Measurements from ENCODE around the gene SRPX. TPM values are rescaled to one million over a fixed set of nuclear protein-coding genes. Genes with fewer than 3 reads are reported as not detected.

SRPX gene
- total and polyA plus RNA-seq, 2 donors from 2014 or later: 6.1 to 39.2 TPM

GRCh38 chrX:38224160-38224559 lies 3.5 kb upstream of the SRPX start:
- no peak for DNase-seq
- Histone ChIP-seq H3K9me3 (ENCODE audit: control insufficient read depth in 2 of 3, insufficient read depth in 1 of 3, low read length in 3 of 3) (no peaks in the 10 kb centered on the region), H3K27me3 (ENCODE audit: control insufficient read depth, insufficient read depth, low read length) (peaks cover 2% of the 10 kb centered on the region), H3K4me3 (ENCODE audit: low read length in 3 of 3) (no peak overlapping the region), H3K4me1 (ENCODE audit: control insufficient read depth in 2 of 3, insufficient read depth in 2 of 3, low read depth in 1 of 3, low read length in 3 of 3) (no peaks in the 10 kb centered on the region), H3K27ac (ENCODE audit: low read depth in 2 of 2, low read length in 2 of 2) (no peak overlapping the region), H3K9ac (ENCODE audit: low read length in 3 of 3) (no peak overlapping the region), H3K36me3 (ENCODE audit: control insufficient read depth in 2 of 3, insufficient read depth in 3 of 3, low read length in 3 of 3) (no peaks in the 10 kb centered on the region)
- TF ChIP-seq CTCF (IDR thresholded peaks at IDR 0.05; ENCODE audit: borderline replicate concordance, extremely low read depth, insufficient read depth): no peak
- no peak for FAIRE-seq
- intact Hi-C loops (cut with DNase I): no loop called here

- intact Hi-C loops (cut with DNase I): no loop called here
- no peak for TF ChIP-seq CTCF (IDR thresholded peaks at IDR 0.05; ENCODE audit: borderline replicate concordance, extremely low read depth, insufficient read depth)
- FAIRE-seq: no peak
- no peaks in the 10 kb centered on the region for H3K36me3 ChIP-seq (ENCODE audit: control insufficient read depth in 2 of 3, insufficient read depth in 3 of 3, low read length in 3 of 3)
- no peak for DNase-seq
- H3K27ac ChIP-seq (ENCODE audit: low read depth in 2 of 2, low read length in 2 of 2): no peak overlapping the region
- no peak overlapping the region for H3K9ac ChIP-seq (ENCODE audit: low read length in 3 of 3)
- no peaks in the 10 kb centered on the region for H3K4me1 ChIP-seq (ENCODE audit: control insufficient read depth in 2 of 3, insufficient read depth in 2 of 3, low read depth in 1 of 3, low read length in 3 of 3)
- H3K4me3 ChIP-seq (ENCODE audit: low read length in 3 of 3): peak overlapping the region in 2 of 3 donors; percentile 8 to 51
- no peaks in the 10 kb centered on the region for H3K9me3 ChIP-seq (ENCODE audit: control insufficient read depth in 2 of 3, insufficient read depth in 1 of 3, low read length in 3 of 3)
- H3K27me3 ChIP-seq (ENCODE audit: control insufficient read depth, insufficient read depth, low read length): peaks cover 10% of the 10 kb centered on the region
These were observed 789 bp upstream of the SRPX start for GRCh38 chrX:38221391-38221929.

DNA sequence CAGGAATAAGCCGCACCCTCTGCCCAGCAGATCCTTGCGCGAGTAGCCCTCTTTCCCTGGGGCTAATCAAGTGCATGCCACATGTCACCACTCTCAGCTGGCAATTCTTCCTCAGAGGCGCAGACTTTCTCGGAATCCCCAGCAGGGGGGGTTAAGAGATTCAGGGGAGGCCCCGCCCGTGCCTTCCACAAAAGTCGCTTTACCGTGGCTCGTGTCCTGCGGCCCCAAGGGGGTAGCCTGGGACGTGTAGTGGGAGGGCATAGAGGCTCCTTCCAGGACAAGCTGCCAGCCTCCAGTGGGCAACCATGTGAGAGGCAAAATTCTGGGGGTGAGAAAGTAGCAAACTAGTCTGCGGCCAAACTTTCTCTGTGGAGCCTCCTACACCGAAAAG lies 652 bp downstream of the SRPX start:
- H3K4me1 ChIP-seq (ENCODE audit: control insufficient read depth in 2 of 3, insufficient read depth in 2 of 3, low read depth in 1 of 3, low read length in 3 of 3): no peaks in the 10 kb centered on the region
- FAIRE-seq (no peak), DNase-seq (peak; percentile 38 to 68 (median 54))
- no peak overlapping the region for H3K9ac ChIP-seq (ENCODE audit: low read length in 3 of 3)
- no peak overlapping the region for H3K27ac ChIP-seq (ENCODE audit: low read depth in 2 of 2, low read length in 2 of 2)
- peak overlapping the region; percentile 36 to 51 (median 40) for H3K4me3 ChIP-seq (ENCODE audit: low read length in 3 of 3)
- intact Hi-C loops (cut with DNase I): no loop called here
- H3K9me3 ChIP-seq (ENCODE audit: control insufficient read depth in 2 of 3, insufficient read depth in 1 of 3, low read length in 3 of 3): no peaks in the 10 kb centered on the region
- TF ChIP-seq CTCF (IDR thresholded peaks at IDR 0.05; ENCODE audit: borderline replicate concordance, extremely low read depth, insufficient read depth): no peak
- H3K27me3 ChIP-seq (ENCODE audit: control insufficient read depth, insufficient read depth, low read length): peaks cover 10% of the 10 kb centered on the region
- no peaks in the 10 kb centered on the region for H3K36me3 ChIP-seq (ENCODE audit: control insufficient read depth in 2 of 3, insufficient read depth in 3 of 3, low read length in 3 of 3)

GRCh38 chrX:38216642-38217041 lies 4.0 kb downstream of the SRPX start:
- DNase-seq: no peak
- Histone ChIP-seq H3K4me3 (ENCODE audit: low read length in 3 of 3) (no peak overlapping the region), H3K9ac (ENCODE audit: low read length in 3 of 3) (no peak overlapping the region), H3K27ac (ENCODE audit: low read depth in 2 of 2, low read length in 2 of 2) (no peak overlapping the region), H3K9me3 (ENCODE audit: control insufficient read depth in 2 of 3, insufficient read depth in 1 of 3, low read length in 3 of 3) (no peaks in the 10 kb centered on the region), H3K27me3 (ENCODE audit: control insufficient read depth, insufficient read depth, low read length) (peaks cover 10% of the 10 kb centered on the region), H3K4me1 (ENCODE audit: control insufficient read depth in 2 of 3, insufficient read depth in 2 of 3, low read depth in 1 of 3, low read length in 3 of 3) (no peaks in the 10 kb centered on the region), H3K36me3 (ENCODE audit: control insufficient read depth in 2 of 3, insufficient read depth in 3 of 3, low read length in 3 of 3) (no peaks in the 10 kb centered on the region)
- no peak for FAIRE-seq
- TF ChIP-seq CTCF (IDR thresholded peaks at IDR 0.05; ENCODE audit: borderline replicate concordance, extremely low read depth, insufficient read depth): no peak
- intact Hi-C loops (cut with DNase I): no loop called here
